PC-3 (cell line): ENCODE data around the gene PPP1R13B. TPM values are rescaled to one million over a fixed set of nuclear protein-coding genes. Genes with fewer than 3 reads are reported as not detected.

Experiments used
- ATAC-seq: fragments of 200-7000 bp; cut with Tn5 transposase; 2 replicates; pipeline ENCODE4 v1.9.1; 2020; ENCODE audit warnings: mild to moderate bottlenecking, moderate library complexity
- BruUV-seq: library from RNA; stranded (reverse); fragments of 400-500 nt; replicated peaks from 2 replicates; lab custom pipeline; 2021; lab: Mats Ljungman, UMichigan
- CTCF ChIA-PET: fragments of 300-600 bp; sonication (Branson Sonifier 250); formaldehyde crosslinking; loops from one replicate; lab custom pipeline; 2022; ENCODE audit warnings: antibody characterized with exemption; lab: Charles Lee
- POLR2A ChIA-PET: fragments of 300-600 bp; sonication (Branson Sonifier 250); formaldehyde crosslinking; loops from one replicate; lab custom pipeline; 2022; ENCODE audit warnings: antibody characterized with exemption; ENCODE audit not compliant: unreplicated experiment; lab: Charles Lee
- DNase-seq: peaks from one replicate; pipeline ENCODE4 v3.0.0-alpha.2; 2015
- H2AFZ ChIP-seq: fragments of 300-600 bp; sonication (generic); 2 replicates; pipeline ENCODE4 v1.6.0; 2016; ENCODE audit warnings: antibody characterized with exemption, low read length
- H3F3A ChIP-seq: fragments of 300-600 bp; sonication (generic); one replicate; pipeline ENCODE4 v1.6.0; 2017; ENCODE audit warnings: antibody characterized with exemption, low read length, control low read depth, mild to moderate bottlenecking; ENCODE audit not compliant: unreplicated experiment
- H3K27ac ChIP-seq: fragments of 300-600 bp; sonication (generic); 2 replicates; pipeline ENCODE4 v1.5.1; 2016; ENCODE audit warnings: mild to moderate bottlenecking, low read length
- H3K27me3 ChIP-seq: fragments of 300-600 bp; sonication (generic); 2 replicates; pipeline ENCODE4 v1.6.1; 2016; ENCODE audit warnings: low read length, mixed read lengths
- H3K36me3 ChIP-seq: fragments of 300-600 bp; sonication (generic); 2 replicates; pipeline ENCODE4 v1.6.1; 2016; ENCODE audit warnings: low read depth, mixed run types, low read length, mixed read lengths
- H3K4me1 ChIP-seq: fragments of 300-600 bp; sonication (generic); 2 replicates; pipeline ENCODE4 v1.5.1; 2016; ENCODE audit warnings: low read length; ENCODE audit not compliant: insufficient read depth
- H3K4me2 ChIP-seq: fragments of 300-600 bp; sonication (generic); 2 replicates; pipeline ENCODE4 v1.6.0; 2016; ENCODE audit warnings: low read length
- H3K4me3 ChIP-seq: fragments of 300-600 bp; sonication (generic); 2 replicates; pipeline ENCODE4 v1.5.1; 2016; ENCODE audit warnings: mild to moderate bottlenecking, low read length, mixed read lengths
- H3K79me2 ChIP-seq: fragments of 300-600 bp; sonication (generic); 2 replicates; pipeline ENCODE4 v1.6.1; 2017; ENCODE audit warnings: low read length, mixed read lengths
- H3K9ac ChIP-seq: fragments of 300-600 bp; sonication (generic); 2 replicates; pipeline ENCODE4 v1.6.0; 2016; ENCODE audit warnings: mild to moderate bottlenecking, low read length
- H3K9me2 ChIP-seq: fragments of 300-600 bp; sonication (generic); replicated peaks from 2 replicates; pipeline ENCODE4 v1.6.1; 2016; ENCODE audit warnings: mixed run types, low read length, mixed read lengths
- H3K9me3 ChIP-seq: fragments of 300-600 bp; sonication (generic); 2 replicates; pipeline ENCODE4 v1.6.1; 2016; ENCODE audit warnings: low read length, mixed read lengths
- H4K20me1 ChIP-seq: fragments of 300-600 bp; sonication (generic); 2 replicates; pipeline ENCODE4 v1.6.1; 2016; ENCODE audit warnings: low read length, mixed read lengths
- CTCF ChIP-seq: fragments of 300-600 bp; sonication (generic); conservative IDR thresholded peaks from 2 replicates; pipeline ENCODE4 v1.5.1; 2017; ENCODE audit warnings: antibody characterized with exemption, low read depth, mild to moderate bottlenecking, low read length
- EZH2 ChIP-seq: fragments of 300-600 bp; sonication (generic); IDR thresholded peaks from one replicate; pipeline ENCODE4 v1.6.1; 2017; ENCODE audit warnings: antibody characterized with exemption, mild to moderate bottlenecking, low read length; ENCODE audit not compliant: unreplicated experiment
- EZH2phosphoT487 ChIP-seq: fragments of 300-600 bp; sonication (generic); IDR thresholded peaks from 2 replicates; pipeline ENCODE4 v1.6.1; 2018; ENCODE audit warnings: mild to moderate bottlenecking, antibody characterized with exemption, low read length, borderline replicate concordance
- intact Hi-C: fragments of 100-400 bp; cut with micrococcal nuclease; formaldehyde crosslinking; loops from 2 replicates; pipeline ENCODE4 v1.9.0; 2023
- total RNA-seq: library from RNA; depleted of rRNA; stranded (reverse); fragments of >200 nt; gene quantifications from 2 replicates; pipeline ENCODE4 v1.2.3, GENCODE V29; 2014

The PPP1R13B gene
- total RNA-seq, 1 experiment from 2014 or later, result 13.0 TPM

DNA sequence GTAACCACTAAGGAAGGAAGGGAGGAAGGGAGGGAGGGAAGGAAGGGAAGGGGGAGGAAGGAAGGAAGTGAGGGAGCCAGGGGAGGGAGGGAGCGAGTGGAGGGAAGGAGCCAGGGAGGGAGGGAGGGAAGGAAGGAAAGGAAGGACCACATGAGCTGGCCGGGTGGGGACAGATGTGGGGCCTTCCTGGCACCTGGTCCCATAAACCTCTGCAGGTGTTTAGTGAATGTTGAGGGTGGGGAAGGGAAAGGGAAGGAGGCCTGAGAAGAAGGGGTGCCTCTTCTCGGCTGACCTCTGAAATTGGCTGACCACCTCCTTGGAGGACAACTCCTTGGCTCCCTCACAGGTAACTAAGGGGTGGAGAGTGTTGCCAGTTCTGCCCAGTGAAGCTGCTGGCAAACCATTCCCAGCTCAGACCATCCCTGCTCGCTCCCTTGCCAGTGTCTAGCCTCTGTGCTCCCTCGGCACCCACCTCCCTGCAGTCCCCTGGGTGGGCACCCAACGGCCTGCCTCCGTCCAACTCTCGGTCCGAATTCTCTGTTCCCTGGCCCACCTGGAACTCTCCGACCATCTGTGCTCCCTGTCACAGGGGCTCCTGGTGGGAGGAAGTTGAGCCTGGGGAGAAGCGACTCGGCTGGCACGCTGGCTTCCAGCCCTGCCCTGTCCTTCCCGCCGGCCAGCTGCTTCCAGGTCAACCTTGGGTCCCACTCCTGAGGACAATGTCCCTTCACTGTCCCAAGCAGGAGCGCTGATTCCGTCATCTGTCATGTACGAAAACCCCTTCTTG is 12.2 kb upstream of the PPP1R13B start:
- TF ChIP-seq EZH2phosphoT487 (no peak), CTCF (no peak), EZH2 (no peak)
- Histone ChIP-seq H3K4me2 (no peak overlapping the region), H2AFZ (no peak overlapping the region), H3K27me3 (no peaks in the 10 kb centered on the region), H3K9me3 (no peaks in the 10 kb centered on the region), H3K9ac (no peak overlapping the region), H3K36me3 (no peaks in the 10 kb centered on the region), H3K79me2 (no peaks in the 10 kb centered on the region), H3K27ac (no peak overlapping the region), H3K9me2 (no peaks in the 10 kb centered on the region), H3F3A (no peaks in the 10 kb centered on the region), H3K4me1 (peaks cover 18% of the 10 kb centered on the region), H4K20me1 (no peaks in the 10 kb centered on the region), H3K4me3 (no peak overlapping the region)
- no TSS peak for BruUV-seq
- intact Hi-C loops, result no loop called here
- ATAC-seq (no peak), DNase-seq (no peak)
- ChIA-PET POLR2A (interaction anchor here (0.7 kb wide), 1 partner anchor 21 kb away, joined by 15 read pairs; no protein-coding TSS in a partner anchor), CTCF (no interaction called here)

DNA sequence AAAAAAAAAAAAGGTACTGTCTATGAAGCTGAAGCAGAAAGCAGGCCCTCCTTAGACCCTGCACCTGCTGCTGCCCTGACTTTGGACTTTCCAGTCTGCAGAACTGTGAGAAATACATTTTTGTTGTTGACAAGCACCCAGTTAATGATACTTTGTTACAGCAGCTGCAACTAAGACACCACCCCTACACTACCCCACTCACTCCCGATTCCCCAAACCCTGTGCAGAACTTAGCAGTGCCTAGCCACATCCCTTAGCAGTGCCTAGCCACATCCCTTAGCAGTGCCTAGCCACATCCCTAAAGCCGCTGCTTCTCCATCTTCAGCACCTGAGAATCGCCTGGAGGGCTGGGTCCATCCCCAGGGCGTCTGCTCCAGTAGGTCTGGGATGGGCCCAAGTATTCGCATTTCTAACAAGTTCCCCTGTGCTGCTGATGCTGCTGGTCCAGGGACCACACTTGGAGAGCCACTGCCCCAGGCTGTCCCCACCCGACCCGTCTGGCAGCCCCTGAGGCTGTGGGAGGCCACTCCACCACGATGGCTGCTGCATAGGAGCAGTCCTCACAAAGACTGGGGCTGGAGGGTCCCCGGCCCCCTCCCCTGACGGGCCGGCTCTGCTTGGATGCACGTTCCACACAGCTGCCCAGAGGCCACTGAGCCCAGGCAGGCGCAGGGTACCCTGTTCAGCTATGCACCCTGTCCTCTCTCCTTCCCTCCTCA is 10.8 kb upstream of the PPP1R13B start:
- H3K4me2 ChIP-seq, result no peak overlapping the region
- peaks cover 28% of the 10 kb centered on the region for H3K4me1 ChIP-seq
- no peaks in the 10 kb centered on the region for H3K9me2 ChIP-seq
- H3K36me3 ChIP-seq, result no peaks in the 10 kb centered on the region
- H4K20me1 ChIP-seq, result no peaks in the 10 kb centered on the region
- no peaks in the 10 kb centered on the region for H3K27me3 ChIP-seq
- intact Hi-C loops, result no loop called here
- H3K9ac ChIP-seq, result no peak overlapping the region
- no peak overlapping the region for H2AFZ ChIP-seq
- ChIA-PET POLR2A (no interaction called here), CTCF (no interaction called here)
- TF ChIP-seq EZH2phosphoT487, result no peak
- no peak for TF ChIP-seq EZH2
- TF ChIP-seq CTCF, result no peak
- no peak overlapping the region for H3K27ac ChIP-seq
- no peak overlapping the region for H3K4me3 ChIP-seq
- BruUV-seq, result no TSS peak
- DNase-seq (no peak), ATAC-seq (no peak)
- no peaks in the 10 kb centered on the region for H3F3A ChIP-seq
- H3K9me3 ChIP-seq, result no peaks in the 10 kb centered on the region
- H3K79me2 ChIP-seq, result no peaks in the 10 kb centered on the region

- intact Hi-C loops, result no loop called here
- Histone ChIP-seq H3K9ac (no peak overlapping the region), H3K79me2 (no peaks in the 10 kb centered on the region), H3K27ac (no peak overlapping the region), H3K9me2 (no peaks in the 10 kb centered on the region), H3K4me1 (peaks cover 28% of the 10 kb centered on the region), H3K36me3 (no peaks in the 10 kb centered on the region), H3F3A (no peaks in the 10 kb centered on the region), H4K20me1 (no peaks in the 10 kb centered on the region), H2AFZ (no peak overlapping the region), H3K9me3 (no peaks in the 10 kb centered on the region), H3K4me3 (no peak overlapping the region), H3K4me2 (no peak overlapping the region), H3K27me3 (no peaks in the 10 kb centered on the region)
- ChIA-PET CTCF (no interaction called here), POLR2A (no interaction called here)
- no peak for TF ChIP-seq EZH2
- TF ChIP-seq CTCF, result no peak
- no peak for TF ChIP-seq EZH2phosphoT487
- ATAC-seq (no peak), DNase-seq (no peak)
- BruUV-seq, result no TSS peak
Measured at GRCh38 chr14:103857256-103857655, 9.9 kb upstream of the PPP1R13B start.
